GM18507 (cell line): Measurements from ENCODE around the gene NGF.
"Not testable (repeated sequence)": the region's sequence is repeated elsewhere in the genome, so short reads cannot be mapped to it uniquely, and the experiment has no call there.

Experiments
- DNase-seq: peaks from one replicate; pipeline ENCODE4 v3.0.0; 2011; ENCODE audit warnings: low read depth; ENCODE audit not compliant: insufficient read length; ENCODE audit errors: extremely low spot score
- FAIRE-seq: peaks from 2 replicates; lab custom pipeline; 2011; peaks lifted over from hg19 to GRCh38; lab: Jason Lieb, UNC

NGF gene

DNA sequence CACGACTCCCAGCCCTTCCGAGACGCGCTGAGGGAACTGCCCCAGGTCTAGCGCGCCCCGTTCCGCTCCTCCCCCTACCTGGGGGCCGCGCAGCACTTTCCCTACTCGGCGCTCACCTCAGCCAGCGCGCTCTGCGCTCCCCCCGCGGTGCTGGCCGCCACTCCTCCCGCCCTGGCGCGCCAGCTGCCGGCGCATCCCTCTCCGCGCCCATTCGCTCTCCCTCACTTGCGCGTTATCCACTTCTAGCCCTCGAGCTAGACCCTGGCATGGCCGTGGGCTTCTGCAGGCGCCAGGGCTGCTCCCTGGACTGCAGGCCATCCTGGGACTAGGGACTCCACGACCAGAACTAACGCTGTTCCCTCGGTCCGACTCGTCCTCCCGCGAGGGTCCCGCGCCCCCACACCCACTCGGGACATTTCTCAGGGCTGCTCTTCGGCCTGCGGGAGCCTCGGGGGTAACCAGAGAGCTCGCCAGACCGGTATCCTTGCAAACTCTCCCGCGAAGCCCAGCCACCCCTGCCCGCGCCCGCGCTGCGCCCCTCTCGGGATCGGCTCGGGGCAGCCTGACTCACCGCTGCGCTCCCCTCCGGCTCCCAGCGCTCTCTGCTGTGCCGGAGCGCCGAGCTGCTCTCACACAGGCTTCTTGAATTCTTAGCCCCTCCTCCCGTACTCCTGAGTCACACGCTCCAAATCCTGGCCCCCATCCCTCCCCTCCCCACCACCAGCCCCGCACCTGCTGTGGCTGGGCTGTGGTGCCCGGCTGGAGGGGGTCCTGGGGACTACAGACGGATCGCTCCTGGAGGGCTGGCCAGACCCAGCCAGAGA lies at the start of gene NGF:
Gene NGF (minus strand): TSS at position 617 of the 824 bp plus-strand sequence. CDS start 51,454 bp downstream, outside the sequence.
- no peak for FAIRE-seq

GRCh38 chr1:115383455-115383854 lies 45.4 kb upstream of the NGF start:
- DNase-seq, FAIRE-seq: not testable (repeated sequence)

More for the DNA sequence above, at the start of gene NGF:
- no peak for DNase-seq

GRCh38 chr1:115379943-115380342 lies 41.9 kb upstream of the NGF start:
- DNase-seq (no peak), FAIRE-seq (no peak)

DNA sequence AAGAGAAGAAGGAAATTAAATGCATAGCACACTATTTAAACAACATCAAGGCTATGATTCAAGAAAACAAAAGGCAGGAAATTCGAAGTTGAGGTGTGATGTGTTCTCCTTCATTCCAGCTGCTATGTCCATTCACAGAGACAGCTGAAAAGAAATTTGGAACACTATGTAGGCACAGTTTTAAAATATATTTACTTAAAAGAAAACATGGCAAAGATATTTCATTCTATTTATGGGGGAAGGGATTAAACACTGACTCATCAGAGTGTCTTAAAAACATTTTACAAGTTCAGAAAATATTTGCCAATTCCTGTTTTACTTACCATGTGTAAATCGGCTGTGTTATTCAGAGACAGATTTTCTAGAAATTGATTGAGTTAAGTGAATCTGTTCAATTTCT lies 39.4 kb upstream of the NGF start:
- DNase-seq, result no peak
- no peak for FAIRE-seq

DNA sequence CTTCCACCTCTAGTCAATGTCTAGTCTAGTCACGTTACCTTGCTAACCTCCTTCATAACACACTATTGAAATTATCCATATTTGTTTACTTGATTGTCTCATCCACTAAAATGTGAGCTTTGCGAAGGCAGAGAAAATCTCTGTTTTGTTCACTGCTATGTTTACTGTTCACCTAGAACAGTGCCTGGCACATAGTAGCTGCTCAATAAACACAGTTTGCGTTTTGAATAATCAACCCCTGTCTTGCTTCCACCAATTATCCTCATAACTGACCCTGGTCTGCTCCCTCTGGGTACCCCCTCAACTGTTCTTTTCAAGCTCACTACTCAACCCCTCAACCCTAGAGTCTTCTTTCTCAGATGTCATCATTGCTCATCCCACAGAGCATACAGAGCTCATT lies 36.5 kb upstream of the NGF start:
- FAIRE-seq (no peak), DNase-seq (no peak)

DNA sequence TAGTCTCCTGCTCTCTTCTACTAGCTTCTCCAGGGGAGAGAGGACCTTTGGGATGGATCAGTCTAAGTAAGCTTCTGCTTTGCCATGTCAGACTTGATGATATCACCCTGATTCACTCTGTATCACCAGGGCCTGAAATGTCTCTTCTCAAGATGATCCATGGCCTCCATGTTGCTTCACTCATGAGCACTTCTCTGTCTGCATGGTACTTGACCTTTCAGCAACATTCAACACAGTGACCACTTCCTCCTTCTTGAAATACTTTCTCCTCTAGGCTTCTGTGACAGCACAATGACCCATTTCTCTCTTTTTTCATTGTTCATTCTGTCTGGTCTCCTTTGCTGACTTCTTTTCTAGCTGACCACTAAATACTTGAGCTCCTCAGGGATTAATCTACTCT lies 35.3 kb upstream of the NGF start:
- FAIRE-seq (no peak), DNase-seq (no peak)

GRCh38 chr1:115365738-115366137 lies 27.7 kb upstream of the NGF start:
- DNase-seq (no peak), FAIRE-seq (no peak)

DNA sequence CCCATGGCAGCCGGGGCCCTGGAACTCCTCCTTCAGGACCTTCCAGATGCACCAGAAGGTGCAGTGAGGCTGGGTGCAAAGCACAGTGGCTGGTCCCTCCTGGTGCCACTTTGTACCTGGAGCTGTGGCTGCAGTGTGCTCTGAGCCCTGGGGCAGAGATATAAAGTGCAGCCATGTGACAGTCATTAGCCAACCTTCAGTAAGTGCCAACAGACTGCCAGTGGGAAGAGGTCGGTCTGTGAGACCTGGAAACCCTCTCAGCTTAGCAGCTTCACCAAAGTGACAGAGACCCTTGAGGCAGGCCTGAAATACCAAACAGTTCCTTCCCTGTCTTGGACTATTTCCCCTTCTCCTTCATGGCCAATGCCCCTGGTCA lies 26.7 kb upstream of the NGF start:
- no peak for DNase-seq
- FAIRE-seq, result no peak

DNA sequence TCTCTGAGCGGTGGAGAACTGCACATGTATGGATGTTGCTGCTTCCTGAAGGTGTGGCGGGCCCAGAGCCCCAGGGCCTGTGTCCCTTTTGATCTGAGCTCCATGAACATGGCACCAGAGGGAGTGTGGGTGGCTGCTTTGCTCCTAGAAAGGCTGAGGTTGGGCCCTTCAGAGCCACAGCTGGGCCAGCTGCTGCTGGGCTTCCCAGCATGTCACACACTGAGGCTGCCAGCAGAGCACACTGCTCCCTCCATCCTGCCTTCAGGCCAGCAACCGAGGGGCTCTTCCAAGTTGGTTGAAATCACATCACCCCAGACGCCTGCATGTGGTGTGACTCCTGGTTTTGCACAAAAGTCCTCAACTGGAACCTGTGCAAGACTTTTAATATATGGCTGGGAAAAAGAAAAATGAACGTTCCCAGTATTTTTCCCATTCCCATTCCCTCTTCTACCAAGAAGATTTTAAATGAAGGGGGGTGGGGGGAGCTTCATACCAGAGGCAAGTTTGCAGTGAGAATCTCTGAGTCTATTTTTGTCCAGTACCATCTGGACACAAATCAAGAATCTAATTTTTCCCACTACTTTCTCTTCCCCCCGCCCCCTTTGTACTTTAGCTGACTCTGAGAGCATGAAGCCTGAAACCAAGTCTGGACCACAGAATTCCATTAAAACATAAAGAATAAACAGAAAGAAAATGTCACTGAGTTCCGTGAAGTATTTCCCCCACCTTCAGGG lies 26.2 kb upstream of the NGF start:
- FAIRE-seq (no peak), DNase-seq (no peak)

DNA sequence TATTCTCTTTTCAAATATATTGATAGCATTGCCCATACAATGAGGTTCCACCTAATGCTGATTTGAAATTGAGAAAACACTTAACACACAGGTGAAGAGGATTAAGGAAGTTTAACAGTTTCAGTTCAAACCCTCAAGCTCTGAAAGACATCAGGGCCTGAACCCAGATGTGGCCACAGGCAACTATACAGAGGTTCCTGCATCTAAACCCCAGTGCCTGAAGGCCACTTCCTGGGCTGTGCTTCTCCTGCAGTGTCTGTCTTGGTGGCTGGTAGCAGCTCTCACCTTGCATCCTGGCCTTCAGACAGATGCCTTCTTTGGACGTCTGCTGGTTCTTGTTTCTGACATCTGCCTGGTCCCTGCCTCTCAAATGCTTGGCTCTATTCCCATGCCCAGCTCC lies 25.1 kb upstream of the NGF start:
- DNase-seq, result no peak
- FAIRE-seq, result no peak

DNA sequence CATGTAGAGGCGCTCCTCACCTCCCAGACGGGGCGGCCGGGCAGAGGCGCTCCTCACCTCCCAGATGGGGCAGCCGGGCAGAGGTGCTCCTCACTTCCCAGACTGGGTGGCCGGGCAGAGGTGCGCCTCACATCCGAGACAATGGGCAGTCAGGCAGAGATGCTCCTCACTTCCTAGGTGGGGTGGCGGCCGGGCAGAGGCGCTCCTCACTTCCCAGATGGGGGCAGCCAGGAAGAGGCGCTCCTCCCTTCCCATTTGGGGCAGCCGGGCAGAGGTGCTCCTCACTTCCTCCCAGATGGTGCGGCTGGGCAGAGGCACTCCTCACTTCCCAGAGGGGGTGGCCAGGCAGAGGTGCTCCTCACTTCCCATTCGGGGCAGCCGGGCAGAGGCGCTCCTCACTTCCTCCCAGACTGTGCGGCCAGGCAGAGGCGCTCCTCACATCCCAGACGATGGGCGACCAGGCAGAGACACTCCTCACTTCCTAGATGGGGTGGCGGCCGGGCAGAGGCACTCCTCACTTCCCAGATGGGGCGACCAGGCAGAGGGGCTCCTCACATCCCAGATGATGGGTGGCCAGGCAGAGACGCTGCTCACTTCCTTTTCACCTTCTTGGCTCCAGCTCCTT lies 22.6 kb upstream of the NGF start:
- not testable (repeated sequence) for FAIRE-seq, DNase-seq

DNA sequence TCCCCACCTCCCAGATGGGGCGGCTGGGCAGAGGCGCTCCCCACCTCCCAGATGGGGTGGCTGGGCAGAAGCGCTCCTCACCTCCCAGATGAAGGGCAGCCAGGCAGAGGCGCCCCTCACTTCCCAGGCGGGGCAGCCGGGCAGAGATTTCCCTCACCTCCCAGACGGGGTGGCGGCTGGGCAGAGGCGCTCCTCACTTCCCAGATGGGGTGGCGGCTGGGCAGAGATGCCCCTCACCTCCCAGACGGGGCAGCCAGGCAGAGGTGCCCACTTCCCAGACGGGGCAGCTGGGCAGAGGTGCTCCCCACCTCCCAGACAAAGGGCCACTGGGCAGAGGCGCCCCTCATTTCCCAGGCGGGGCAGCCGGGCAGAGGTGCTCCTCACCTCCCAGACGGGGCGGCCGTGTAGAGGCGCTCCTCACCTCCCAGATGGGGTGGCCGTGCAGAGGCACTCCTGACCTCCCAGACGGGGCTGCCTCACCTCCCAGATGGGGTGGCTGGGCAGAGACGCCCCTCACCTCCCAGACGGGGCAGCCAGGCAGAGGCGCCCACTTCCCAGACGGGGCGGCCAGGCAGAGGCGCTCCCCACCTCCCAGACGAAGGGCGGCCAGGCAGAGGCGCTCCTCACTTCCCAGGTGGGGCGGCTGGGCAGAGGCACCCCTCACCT lies 21.9 kb upstream of the NGF start:
- DNase-seq, FAIRE-seq: not testable (repeated sequence)

DNA sequence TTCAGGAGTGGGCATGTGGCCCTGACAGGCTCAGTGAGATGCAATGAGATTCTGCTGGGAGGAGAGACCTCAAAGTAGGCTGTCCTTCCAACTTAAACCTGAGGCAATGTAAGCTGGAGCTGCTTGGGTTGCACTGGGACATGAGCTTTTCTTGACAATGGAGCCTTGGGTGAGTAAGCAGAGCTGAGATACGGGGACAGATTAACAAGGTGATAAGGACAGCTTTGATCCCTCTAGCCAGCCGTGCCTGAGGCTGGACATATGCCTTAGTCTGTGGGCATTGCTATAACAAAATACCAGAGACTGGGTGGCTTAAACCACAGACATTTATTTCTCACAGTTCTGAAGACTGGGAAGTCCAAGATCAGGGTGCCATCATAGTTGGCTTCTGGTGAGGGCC lies 18.3 kb upstream of the NGF start:
- FAIRE-seq, result no peak

GRCh38 chr1:115355069-115355468 lies 17.0 kb upstream of the NGF start:
- DNase-seq (no peak), FAIRE-seq (no peak)

More for the DNA sequence above, 18.3 kb upstream of the NGF start:
- DNase-seq, result no peak

DNA sequence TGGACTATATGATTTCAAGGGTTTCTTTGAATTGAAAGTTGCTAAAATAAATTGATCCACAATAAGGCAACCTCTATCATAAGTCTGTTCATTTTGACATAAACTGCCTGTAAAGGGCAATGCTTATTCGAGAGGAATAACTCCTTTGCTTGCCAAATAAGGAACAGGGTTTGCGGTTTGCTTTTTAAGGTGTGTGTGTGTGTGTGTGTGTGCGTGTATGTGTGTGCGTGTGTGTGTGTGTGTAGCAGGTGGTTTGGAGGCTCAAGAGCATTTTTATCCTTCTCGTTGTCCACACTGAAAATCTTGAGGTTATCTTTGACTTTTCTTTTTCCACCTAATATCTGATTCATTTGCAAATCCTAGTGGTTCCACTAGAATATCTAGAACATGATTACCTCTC lies 13.1 kb upstream of the NGF start:
- FAIRE-seq (no peak), DNase-seq (no peak)

- FAIRE-seq, result no peak
- DNase-seq, result no peak
Measured at GRCh38 chr1:115348636-115349035, 10.6 kb upstream of the NGF start.

DNA sequence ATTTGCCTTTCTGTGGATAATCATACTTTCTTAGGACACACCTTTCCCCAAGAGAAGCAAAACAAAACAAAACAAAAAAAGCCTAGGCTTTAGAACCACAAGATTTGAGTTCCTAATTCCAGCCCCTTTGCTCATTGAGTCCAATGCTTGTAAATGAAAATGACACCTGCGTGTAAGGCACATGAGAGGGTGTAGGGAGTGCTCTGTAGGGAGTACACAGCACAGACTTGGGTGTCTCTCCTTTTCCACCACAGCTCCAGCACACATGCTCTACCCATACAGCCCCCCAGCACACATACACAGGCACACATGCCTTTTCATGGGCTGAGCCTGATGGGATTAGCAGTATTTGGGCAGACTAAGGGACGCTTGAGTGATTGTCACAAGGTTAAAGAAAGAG lies 9.2 kb upstream of the NGF start:
- DNase-seq (no peak), FAIRE-seq (no peak)

- FAIRE-seq (no peak), DNase-seq (no peak)
Measured at GRCh38 chr1:115343200-115343737, 5.2 kb upstream of the NGF start.

GRCh38 chr1:115341948-115342347 lies 3.9 kb upstream of the NGF start:
- no peak for FAIRE-seq
- no peak for DNase-seq

- FAIRE-seq, result no peak
- DNase-seq, result no peak
Measured at GRCh38 chr1:115340879-115341278, 2.8 kb upstream of the NGF start.
